Spleen (tissue), 11 donors: Measurements from ENCODE around the gene NCOA1. TPM values are rescaled to one million over a fixed set of nuclear protein-coding genes. Genes with fewer than 3 reads are reported as not detected.

ENCODE experiments used
- DNase-seq: peaks from one replicate; pipeline ENCODE4 v3.0.0-alpha.2; 2020
- H3K27ac ChIP-seq, 8 donors: fragments of 200-600 bp; sonication (generic) in 7 of 8; 1 replicate in 4 of 8; 2 replicates in 4 of 8; pipeline versions ENCODE4 v1.5.0 to v1.8.0; 2016 to 2021; ENCODE audit warnings: inconsistent platforms in 4 of 8, mild to moderate bottlenecking in 4 of 8, moderate library complexity in 1 of 8
- H3K27me3 ChIP-seq, 7 donors: fragments of 200-600 bp; sonication (generic) in 6 of 7; replicated peaks in 1 of 7; 1 replicate in 4 of 7; 2 replicates in 3 of 7; pipeline versions ENCODE4 v1.5.0 to v1.8.0; 2016 to 2021; ENCODE audit warnings: inconsistent platforms in 3 of 7, mild to moderate bottlenecking in 1 of 7
- H3K36me3 ChIP-seq, 6 donors: fragments of 200-600 bp; sonication (generic) in 5 of 6; 1 replicate in 4 of 6; 2 replicates in 2 of 6; pipeline versions ENCODE4 v1.5.0 to v1.8.0; 2016 to 2021; ENCODE audit warnings: inconsistent platforms in 2 of 6
- H3K4me1 ChIP-seq, 6 donors: fragments of 200-600 bp; sonication (generic) in 5 of 6; 1 replicate in 3 of 6; 2 replicates in 3 of 6; pipeline versions ENCODE4 v1.5.0 to v1.8.0; 2016 to 2021; ENCODE audit warnings: inconsistent platforms in 3 of 6
- H3K4me3 ChIP-seq, 8 donors: fragments of 200-600 bp; sonication (generic) in 7 of 8; 1 replicate in 4 of 8; 2 replicates in 4 of 8; pipeline versions ENCODE4 v1.5.0 to v1.8.0; 2016 to 2021; ENCODE audit warnings: inconsistent platforms in 4 of 8, mild to moderate bottlenecking in 4 of 8, moderate library complexity in 2 of 8
- H3K9me3 ChIP-seq, 8 donors: fragments of 200-600 bp; sonication (generic) in 7 of 8; 1 replicate in 4 of 8; 2 replicates in 4 of 8; pipeline versions ENCODE4 v1.5.0 to v1.8.0; 2016 to 2021; ENCODE audit warnings: inconsistent platforms in 4 of 8
- POLR2A ChIP-seq, 3 donors: fragments of 450-650 bp; IDR thresholded peaks; one replicate each; pipeline ENCODE4 v1.5.1; 2017; ENCODE audit warnings: antibody characterized with exemption in 3 of 3, mild to moderate bottlenecking in 1 of 3
- POLR2AphosphoS5 ChIP-seq, 3 donors: sonication (generic); formaldehyde crosslinking; IDR thresholded peaks; one replicate each; pipeline ENCODE4 v1.5.1; 2017; ENCODE audit warnings: antibody characterized with exemption in 3 of 3
- WGBS, 5 donors: extraction: QIAGEN DNeasy Blood & Tissue Kit in 3 of 5; methylation state at CpG; one replicate each; pipeline versions ENCODE4 v1.1.5 to v1.1.7; 2013 to 2018; 5-methylcytosine and 5-hydroxymethylcytosine counted together
- intact Hi-C: fragments of 100-400 bp; cut with DNase I; formaldehyde crosslinking; loops from one replicate; pipeline ENCODE4 v1.15.0; 2023; ENCODE audit warnings: low total_unique reads
- polyA plus RNA-seq, 3 donors: library from polyadenylated mRNA; stranded (reverse); fragments of 200-250 nt; gene quantifications; one replicate each; pipeline ENCODE4 v1.2.1, GENCODE V29; 2013
- total RNA-seq, 7 donors: library from RNA; depleted of rRNA in 3 of 7; stranded (reverse); fragments of >200 nt in 3 of 7; fragmentation: NEBNext Ultra II Directional in 4 of 7; extraction: Animal tissue kit (Norgen Biotek cat#: 25700) in 4 of 7; gene quantifications; one replicate each; pipeline versions ENCODE4 v1.1.0 to v1.2.1, GENCODE V29; 2016 to 2021
- TF ChIP-seq, protein P1 (sequence below), 11 experiments: fragments of 200-600 bp in 7 of 11; fragments of 450-650 bp in 4 of 11; sonication (generic) in 4 of 11; IDR thresholded peaks in 8 of 11; conservative IDR thresholded peaks in 3 of 11; 1 replicate in 7 of 11; 2 replicates in 4 of 11; pipeline versions ENCODE4 v1.4.0 to v1.8.0; 2016 to 2021; ENCODE audit warnings: antibody characterized with exemption in 11 of 11, inconsistent platforms in 4 of 11, mild to moderate bottlenecking in 1 of 11
- donor health status: healthy with polysubstance abuse.
- donor health status: DM: no; HTN: no; CAD: no; lungs with moderate emphysema.
- donor health status: DM: no; HTN: no; CAD: no.
- donor health status: Bipolar disorder and iron deficiency.
- donor health status: healthy.
- donor health status: DM: no; HTN: no; CAD: no.
- donor health status: DM: yes; HTN: yes; CAD: no.

Gene NCOA1
- total and polyA plus RNA-seq, 10 donors = 4.4 to 73.6 (median 54.4) TPM

DNA sequence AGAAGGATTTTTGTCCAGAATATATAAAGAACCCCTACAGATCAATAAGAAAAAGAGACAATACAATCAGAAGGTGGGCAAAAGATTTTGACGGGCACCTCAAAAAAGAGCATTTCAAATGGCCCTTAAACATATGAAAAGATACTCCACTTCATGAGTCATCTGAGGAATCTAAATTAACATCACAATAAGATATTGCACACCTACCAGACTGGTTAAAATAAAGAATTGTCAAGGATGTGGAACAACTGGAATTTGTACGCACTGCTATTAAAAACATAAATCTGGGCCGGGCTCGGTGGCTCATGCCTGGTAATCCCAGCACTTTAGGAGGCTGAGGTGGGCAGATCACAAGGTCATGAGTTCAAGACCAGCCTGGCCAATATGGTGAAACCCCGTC lies 17.0 kb upstream of the NCOA1 start:
- H3K4me1 ChIP-seq = no peaks in the 10 kb centered on the region
- no peak for DNase-seq
- no peaks in the 10 kb centered on the region for H3K27me3 ChIP-seq
- no peak overlapping the region for H3K27ac ChIP-seq
- TF ChIP-seq, protein P1, sequence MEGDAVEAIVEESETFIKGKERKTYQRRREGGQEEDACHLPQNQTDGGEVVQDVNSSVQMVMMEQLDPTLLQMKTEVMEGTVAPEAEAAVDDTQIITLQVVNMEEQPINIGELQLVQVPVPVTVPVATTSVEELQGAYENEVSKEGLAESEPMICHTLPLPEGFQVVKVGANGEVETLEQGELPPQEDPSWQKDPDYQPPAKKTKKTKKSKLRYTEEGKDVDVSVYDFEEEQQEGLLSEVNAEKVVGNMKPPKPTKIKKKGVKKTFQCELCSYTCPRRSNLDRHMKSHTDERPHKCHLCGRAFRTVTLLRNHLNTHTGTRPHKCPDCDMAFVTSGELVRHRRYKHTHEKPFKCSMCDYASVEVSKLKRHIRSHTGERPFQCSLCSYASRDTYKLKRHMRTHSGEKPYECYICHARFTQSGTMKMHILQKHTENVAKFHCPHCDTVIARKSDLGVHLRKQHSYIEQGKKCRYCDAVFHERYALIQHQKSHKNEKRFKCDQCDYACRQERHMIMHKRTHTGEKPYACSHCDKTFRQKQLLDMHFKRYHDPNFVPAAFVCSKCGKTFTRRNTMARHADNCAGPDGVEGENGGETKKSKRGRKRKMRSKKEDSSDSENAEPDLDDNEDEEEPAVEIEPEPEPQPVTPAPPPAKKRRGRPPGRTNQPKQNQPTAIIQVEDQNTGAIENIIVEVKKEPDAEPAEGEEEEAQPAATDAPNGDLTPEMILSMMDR (IDR thresholded peaks at IDR 0.05 in 8 of 11, conservative IDR thresholded peaks at IDR 0.05 in 3 of 11) = no peak
- no peak for TF ChIP-seq POLR2A (IDR thresholded peaks at IDR 0.05)
- no peak for TF ChIP-seq POLR2AphosphoS5 (IDR thresholded peaks at IDR 0.05)
- intact Hi-C loops = no loop called here
- no peaks in the 10 kb centered on the region for H3K36me3 ChIP-seq
- no peak overlapping the region for H3K4me3 ChIP-seq
- 91 to 100% (median 96%) methylated on average over 5 of the region's 5 CpGs for WGBS, 5 donors
- no peaks in the 10 kb centered on the region for H3K9me3 ChIP-seq

- H3K36me3 ChIP-seq = no peaks in the 10 kb centered on the region
- peaks cover 0 to 4% (median 0%) of the 10 kb centered on the region in 8 donors for H3K9me3 ChIP-seq
- H3K4me3 ChIP-seq = no peak overlapping the region
- TF ChIP-seq POLR2AphosphoS5 (IDR thresholded peaks at IDR 0.05) = no peak
- TF ChIP-seq POLR2A (IDR thresholded peaks at IDR 0.05) = no peak
- TF ChIP-seq, protein P1 (IDR thresholded peaks at IDR 0.05 in 8 of 11, conservative IDR thresholded peaks at IDR 0.05 in 3 of 11) = no peak
- no peak for DNase-seq
- no peak overlapping the region for H3K27ac ChIP-seq
- intact Hi-C loops = no loop called here
- WGBS, 5 donors = 76 to 82% (median 80%) methylated on average over 6 of the region's 6 CpGs
- peaks cover 0 to 6% (median under 1%) of the 10 kb centered on the region in 6 donors for H3K4me1 ChIP-seq
- H3K27me3 ChIP-seq = no peaks in the 10 kb centered on the region
These were observed 13.8 kb upstream of the NCOA1 start for GRCh38 chr2:24477229-24477628.

- intact Hi-C loops = no loop called here
- DNase-seq = no peak
- no peaks in the 10 kb centered on the region for H3K36me3 ChIP-seq
- H3K4me3 ChIP-seq = no peak overlapping the region
- peaks cover 0 to 16% (median 5%) of the 10 kb centered on the region in 6 donors for H3K4me1 ChIP-seq
- 86 to 94% (median 90%) methylated on average over 3 of the region's 3 CpGs for WGBS, 5 donors
- H3K27me3 ChIP-seq = no peaks in the 10 kb centered on the region
- TF ChIP-seq POLR2A (IDR thresholded peaks at IDR 0.05) (no peak), POLR2AphosphoS5 (IDR thresholded peaks at IDR 0.05) (no peak)
- TF ChIP-seq, protein P1 (IDR thresholded peaks at IDR 0.05 in 8 of 11, conservative IDR thresholded peaks at IDR 0.05 in 3 of 11) = no peak
- H3K9me3 ChIP-seq = peaks cover 0 to 4% (median 0%) of the 10 kb centered on the region in 8 donors
- no peak overlapping the region for H3K27ac ChIP-seq
These were observed 12.8 kb upstream of the NCOA1 start for GRCh38 chr2:24478243-24478642.

DNA sequence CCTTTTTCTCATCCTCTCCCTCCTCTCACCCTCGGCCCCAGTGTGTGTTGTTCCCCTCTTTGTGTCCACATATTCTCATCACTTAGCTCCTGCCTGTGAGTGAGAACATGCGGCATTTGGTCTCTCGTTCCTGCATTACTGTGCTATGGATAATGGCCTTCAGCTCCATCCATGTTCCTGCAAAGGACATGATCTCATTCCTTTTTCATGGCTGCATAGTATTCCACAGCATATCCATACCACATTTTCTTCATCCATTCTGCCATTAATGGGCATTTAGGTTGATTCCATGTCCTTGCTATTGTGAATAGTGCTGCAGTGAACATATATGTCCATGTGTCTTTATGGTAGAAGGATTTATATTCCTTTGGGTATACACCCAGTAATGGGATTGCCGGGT lies 10.8 kb upstream of the NCOA1 start:
- H3K27ac ChIP-seq = no peak overlapping the region
- WGBS, 5 donors = 91 to 95% (median 93%) methylated on average over 4 of the region's 4 CpGs

More for the DNA sequence above, 10.8 kb upstream of the NCOA1 start:
- TF ChIP-seq, protein P1 (IDR thresholded peaks at IDR 0.05 in 8 of 11, conservative IDR thresholded peaks at IDR 0.05 in 3 of 11) = no peak
- TF ChIP-seq POLR2A (IDR thresholded peaks at IDR 0.05) (no peak), POLR2AphosphoS5 (IDR thresholded peaks at IDR 0.05) (no peak)
- Histone ChIP-seq H3K27me3 (no peaks in the 10 kb centered on the region), H3K9me3 (peaks cover 0 to 4% (median 0%) of the 10 kb centered on the region in 8 donors), H3K4me1 (peaks cover 0 to 24% (median 6%) of the 10 kb centered on the region in 6 donors), H3K4me3 (no peak overlapping the region), H3K36me3 (no peaks in the 10 kb centered on the region)
- DNase-seq = no peak
- intact Hi-C loops = no loop called here
